NK-92 treated with Interleukin-12 subunit alpha and Interleukin-12 subunit beta, amount 100 ng/mL, for 24 hours (cell line): Measurements from ENCODE around the gene SERINC5.
"Not testable (repeated sequence)": the region's sequence is repeated elsewhere in the genome, so short reads cannot be mapped to it uniquely, and the experiment has no call there.

Source experiments
- DNase-seq: peaks from one replicate; lab custom pipeline; 2025; lab: John Stamatoyannopoulos, UW

SERINC5 gene

GRCh38 chr5:80094236-80094738 lies 161.6 kb downstream of the SERINC5 start:
- DNase-seq, result no peak

- DNase-seq, result no peak
Observed at GRCh38 chr5:80093796-80094195, 162.1 kb downstream of the SERINC5 start.

- DNase-seq, result no peak
Observed at GRCh38 chr5:80092486-80093107, 163.3 kb downstream of the SERINC5 start.

DNA sequence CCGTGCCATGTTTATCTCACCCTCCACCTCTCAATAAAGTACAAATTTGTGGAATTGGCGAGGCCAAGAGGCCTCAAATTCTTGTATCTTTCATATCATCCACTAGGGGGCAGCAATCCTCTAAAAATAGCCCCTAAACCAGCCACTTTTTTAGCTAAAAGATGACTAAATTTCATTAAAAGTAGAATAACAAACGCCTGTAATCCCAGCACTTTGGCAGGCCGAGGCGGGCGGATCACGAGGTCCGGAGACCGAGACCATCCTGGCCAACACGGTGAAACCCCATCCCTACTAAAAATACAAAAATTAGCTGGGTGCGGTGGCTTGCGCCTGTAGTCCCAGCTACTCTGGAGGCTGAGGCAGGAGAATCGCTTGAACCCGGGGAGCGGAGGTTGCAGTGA lies 164.1 kb downstream of the SERINC5 start:
- not testable (repeated sequence) for DNase-seq

GRCh38 chr5:80090884-80091166 lies 165.0 kb downstream of the SERINC5 start:
- DNase-seq, result no peak

- no peak for DNase-seq
Observed at GRCh38 chr5:80083101-80083890, 172.6 kb downstream of the SERINC5 start.

DNA sequence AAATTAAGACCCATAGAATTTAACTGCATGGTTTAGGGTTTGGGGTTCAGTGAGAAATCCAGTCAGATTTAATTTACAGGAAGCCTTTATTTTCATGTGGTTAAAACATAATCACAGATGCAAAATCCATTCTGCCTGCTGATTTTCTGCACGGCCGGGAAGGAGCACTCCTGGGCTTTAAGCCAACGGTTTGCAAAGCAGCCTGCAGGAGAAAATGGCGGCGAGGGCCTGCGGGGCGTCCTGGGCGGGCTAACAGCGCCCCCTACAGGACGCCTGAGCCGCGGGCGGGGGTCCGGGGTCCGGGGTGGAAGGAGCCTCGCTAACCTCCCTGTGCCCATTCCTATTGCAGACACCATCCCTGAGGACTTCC lies 173.1 kb downstream of the SERINC5 start:
- DNase-seq, result no peak

DNA sequence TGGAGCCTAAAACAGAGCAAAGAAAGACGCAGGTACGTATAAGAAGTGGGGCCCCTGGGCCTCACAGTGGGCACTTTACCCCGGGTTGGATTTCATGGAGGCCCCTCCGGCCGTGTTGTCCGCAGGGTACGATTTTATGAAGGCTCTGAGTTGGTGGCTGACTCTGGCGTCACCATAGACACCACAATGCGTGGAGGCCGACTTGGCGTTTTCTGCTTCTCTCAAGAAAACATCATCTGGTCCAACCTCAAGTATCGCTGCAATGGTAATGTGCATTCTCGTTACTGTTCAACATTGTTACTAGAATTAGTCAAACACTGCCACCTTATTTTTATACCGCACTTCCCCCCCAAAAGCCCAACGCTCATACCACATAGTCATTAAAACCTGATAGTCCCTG lies 173.6 kb downstream of the SERINC5 start:
- DNase-seq, result no peak

- no peak for DNase-seq
Observed at GRCh38 chr5:80078921-80079320, 176.9 kb downstream of the SERINC5 start.

GRCh38 chr5:80077051-80077714 lies 178.7 kb downstream of the SERINC5 start:
- DNase-seq, result no peak

- no peak for DNase-seq
Observed at GRCh38 chr5:80076131-80077050, 179.5 kb downstream of the SERINC5 start.

- no peak for DNase-seq
Observed at GRCh38 chr5:80072103-80073073, 183.5 kb downstream of the SERINC5 start.

DNA sequence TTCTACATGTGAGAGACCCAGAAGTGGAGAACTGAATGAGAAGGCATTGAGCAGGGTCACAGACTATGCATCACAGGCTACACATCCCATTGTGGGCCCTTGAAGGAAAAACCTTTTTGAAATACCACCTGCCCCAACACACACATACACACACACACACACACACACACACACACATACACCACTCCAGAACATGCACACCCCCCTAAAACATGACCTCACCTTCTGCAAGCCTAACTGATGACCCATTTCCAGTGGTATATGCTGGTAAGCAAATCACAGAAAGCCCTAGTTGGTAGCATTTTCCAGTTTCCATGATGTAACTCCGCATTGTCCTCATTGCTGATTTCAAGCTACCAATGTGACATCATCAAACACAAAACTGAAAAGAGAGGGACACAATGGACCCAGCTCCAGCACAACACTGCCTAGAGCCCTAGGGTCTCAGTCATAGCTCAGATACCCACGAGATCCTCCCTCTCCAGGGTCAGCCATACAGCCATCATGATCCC lies 184.3 kb downstream of the SERINC5 start:
- DNase-seq, result no peak

- DNase-seq, result no peak
Observed at GRCh38 chr5:80070338-80071056, 185.4 kb downstream of the SERINC5 start.

DNA sequence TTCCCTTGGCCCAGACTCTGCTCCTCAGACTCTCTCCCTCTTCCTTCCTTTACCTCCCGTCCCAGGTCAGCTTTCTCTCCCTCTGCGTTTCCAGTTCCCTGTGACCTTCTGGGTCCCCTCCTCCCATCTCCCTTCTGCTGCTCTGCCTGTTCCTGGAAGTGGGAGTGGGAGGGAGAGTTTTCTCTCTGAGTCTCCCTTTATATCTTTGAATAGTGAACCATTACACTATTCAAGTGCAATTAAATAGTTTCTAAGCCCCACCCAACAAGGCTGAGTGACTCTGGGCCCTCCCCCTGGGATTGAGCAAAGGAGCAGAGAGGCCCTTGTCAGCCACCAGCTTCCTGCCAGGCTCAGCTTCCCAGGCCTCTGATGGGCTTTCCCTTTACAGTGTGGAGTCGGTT lies 185.9 kb downstream of the SERINC5 start:
- DNase-seq, result no peak

GRCh38 chr5:80069251-80069800 lies 186.5 kb downstream of the SERINC5 start:
- no peak for DNase-seq

DNA sequence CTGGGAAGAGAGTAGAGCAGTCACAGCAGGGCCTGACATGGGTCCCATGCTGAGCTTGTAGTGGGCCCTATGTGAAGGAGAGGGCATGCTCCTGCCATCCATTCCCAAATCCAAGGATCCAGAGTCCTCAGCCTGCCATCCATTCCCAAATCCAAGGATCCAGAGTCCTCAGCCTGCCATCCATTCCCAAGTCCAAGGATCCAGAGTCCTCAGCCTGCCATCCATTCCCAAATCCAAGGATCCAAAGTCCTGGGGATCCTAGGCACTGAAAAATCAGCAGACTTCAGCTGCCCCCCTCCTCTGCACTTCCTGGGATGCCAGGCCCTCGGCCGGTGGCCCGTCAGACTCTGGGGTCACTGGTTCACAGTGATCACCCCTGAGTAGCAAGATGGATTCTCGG lies 187.1 kb downstream of the SERINC5 start:
- DNase-seq, result no peak

- no peak for DNase-seq
Observed at GRCh38 chr5:80068246-80068636, 187.6 kb downstream of the SERINC5 start.

DNA sequence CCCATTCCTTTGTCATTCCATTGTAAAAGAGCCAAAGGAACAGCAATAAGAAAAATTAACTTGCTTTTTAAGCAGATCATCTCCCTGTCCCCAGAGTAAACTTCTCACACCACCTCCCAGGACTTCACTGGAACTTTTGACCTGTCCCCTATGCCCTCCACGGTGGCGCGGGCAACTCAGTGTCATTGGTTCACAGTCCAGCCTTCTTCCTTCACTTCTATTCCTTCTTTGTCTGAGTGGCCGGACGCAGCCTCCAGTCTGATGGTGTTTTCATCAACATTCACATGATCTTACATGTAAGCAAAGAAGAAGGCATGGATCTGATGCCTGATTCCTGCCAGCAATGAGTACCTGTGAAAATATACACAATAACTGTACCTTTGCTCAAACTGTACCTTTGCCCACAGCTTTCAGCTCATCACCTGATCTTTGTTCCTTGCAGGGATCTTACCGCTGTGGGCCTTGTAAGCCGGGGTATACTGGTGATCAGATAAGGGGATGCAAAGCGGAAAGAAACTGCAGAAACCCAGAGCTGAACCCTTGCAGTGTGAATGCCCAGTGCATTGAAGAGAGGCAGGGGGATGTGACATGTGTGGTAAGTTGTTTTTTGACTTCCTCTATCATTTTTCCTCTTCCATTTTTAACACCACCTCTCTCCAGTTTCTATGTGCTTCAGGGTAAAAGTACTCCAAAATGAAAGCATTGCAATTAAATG lies 188.2 kb downstream of the SERINC5 start:
- DNase-seq, result no peak
